Skeletal muscle cell (primary cell): Measurements from ENCODE around the gene PNPO.

ENCODE experiments used
- DNase-seq: peaks from one replicate; pipeline ENCODE4 v3.0.0-alpha.2; 2010; ENCODE audit warnings: low read depth
- H3K4me3 ChIP-seq: 2 replicates; pipeline ENCODE4 v1.5.1; 2011; ENCODE audit warnings: low read depth, mild to moderate bottlenecking, control low read depth, low read length, moderate library complexity

PNPO gene

DNA sequence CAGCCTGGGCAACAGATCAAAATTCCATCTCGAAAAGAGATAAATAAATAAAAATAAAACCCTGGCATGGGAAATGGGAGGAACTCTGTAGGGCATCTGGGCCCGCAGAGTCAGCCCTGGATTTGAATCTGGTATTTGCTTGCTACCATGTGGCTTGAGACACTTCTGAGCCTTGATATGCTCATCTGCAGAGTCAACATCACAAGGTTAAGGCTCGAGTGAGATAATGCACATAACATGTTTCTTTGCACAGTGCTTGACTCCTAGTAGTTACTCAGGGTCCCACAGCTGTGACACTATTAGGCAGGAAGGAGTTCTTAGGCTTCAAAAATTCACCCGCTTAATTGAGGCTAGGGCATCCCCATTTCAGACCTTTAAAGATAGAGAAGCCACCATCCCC, 50.8 kb downstream of the PNPO start:
- no peak overlapping the region for H3K4me3 ChIP-seq
- DNase-seq, result no peak

DNA sequence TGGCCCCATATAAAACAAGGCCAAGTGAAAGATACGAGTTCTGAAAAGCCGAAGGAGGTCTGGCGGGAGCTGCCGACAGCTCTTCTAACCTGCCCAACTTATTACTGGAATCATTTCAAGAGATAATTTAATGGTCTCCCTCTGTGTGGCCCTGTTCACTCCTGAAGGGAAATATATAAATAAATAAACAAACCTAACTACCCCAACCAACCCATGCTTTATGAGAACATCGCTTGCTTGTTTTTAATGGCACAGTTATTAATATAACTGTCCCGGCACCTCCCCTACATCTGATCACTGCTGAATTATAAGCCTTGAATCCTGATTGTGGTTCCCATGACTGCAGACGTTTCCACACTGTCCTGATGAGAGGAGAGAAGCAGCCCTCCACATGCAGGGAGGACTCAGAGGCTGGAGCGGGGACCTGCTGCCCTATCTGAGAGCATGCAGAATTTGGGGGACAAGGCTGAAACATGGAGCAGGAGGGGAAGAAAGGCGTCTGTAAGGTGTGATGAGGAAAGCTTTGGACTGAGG, 51.7 kb downstream of the PNPO start:
- no peak for DNase-seq
- H3K4me3 ChIP-seq, result no peak overlapping the region

DNA sequence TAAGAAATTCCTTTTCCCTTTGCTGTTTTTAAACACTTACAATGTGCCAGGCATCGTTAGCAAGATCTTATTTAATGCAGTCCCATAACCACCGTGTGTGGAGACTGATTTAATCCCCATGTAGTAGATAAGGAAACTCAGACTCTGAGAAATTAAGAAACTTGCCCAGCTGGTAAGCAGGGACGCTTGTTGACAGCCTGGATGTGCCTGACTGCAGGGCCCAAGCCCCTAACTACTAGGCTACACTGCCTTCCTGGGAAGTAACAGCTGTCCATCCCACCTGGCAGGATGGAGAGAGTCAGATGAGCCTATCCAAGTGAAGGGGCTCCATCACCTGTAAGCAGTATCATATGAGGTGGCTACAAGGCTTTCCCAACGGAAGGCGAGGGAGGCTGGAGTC, 52.6 kb downstream of the PNPO start:
- DNase-seq, result no peak
- no peak overlapping the region for H3K4me3 ChIP-seq

DNA sequence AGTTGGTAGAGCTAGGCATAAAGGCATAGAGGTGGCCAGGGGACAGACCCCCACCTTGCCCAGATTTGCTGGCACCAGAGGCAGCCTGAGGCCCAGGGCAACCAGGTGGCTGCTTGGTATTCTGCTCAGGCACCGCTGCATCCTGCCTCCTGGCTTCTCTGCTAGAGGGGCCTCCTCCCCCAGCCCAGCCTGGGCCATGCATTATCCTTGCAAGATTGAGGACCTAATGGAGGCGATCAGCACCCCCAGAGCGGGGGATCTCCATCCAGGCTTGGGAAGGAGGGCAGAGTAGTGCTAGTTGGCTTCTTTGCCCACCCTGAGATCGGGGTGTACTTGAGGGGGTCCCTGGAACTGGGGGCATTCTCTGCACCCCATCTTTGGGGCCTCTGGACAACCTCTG, 53.4 kb downstream of the PNPO start:
- no peak overlapping the region for H3K4me3 ChIP-seq
- DNase-seq, result no peak

DNA sequence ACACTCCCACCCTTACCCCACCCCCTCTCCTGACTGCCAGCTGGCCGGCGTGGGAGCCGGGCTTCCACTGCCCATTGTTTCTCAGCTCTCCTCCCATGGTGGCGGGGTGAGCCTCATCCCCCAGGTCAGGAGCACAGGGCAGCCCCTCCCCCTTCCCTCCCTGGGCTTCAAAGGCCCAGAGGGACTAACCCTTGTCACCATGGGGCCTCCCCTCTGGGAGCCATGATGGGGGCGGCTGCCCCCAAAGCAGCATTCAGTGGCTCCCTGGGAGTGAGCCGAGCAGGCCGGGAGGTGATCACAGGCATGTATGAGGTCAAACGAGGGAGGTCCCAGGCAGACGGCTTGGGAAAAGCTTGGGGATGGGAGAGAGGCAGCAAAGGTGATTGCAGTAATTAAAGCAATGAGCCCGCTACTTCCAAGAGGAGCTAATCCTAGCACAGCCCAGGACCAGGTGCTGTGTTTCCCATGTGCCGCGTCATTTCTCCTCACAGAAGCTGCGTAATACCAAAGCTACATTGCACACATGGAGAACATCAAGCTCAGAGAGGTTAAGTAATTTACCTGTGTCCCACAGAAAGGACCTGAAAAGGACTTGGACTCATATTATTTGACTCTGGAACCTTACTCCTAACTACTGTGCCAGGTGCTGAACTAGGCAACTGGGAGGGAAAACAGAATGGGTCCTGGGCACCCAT, 54.0 kb downstream of the PNPO start:
- no peak for DNase-seq
- H3K4me3 ChIP-seq, result no peak overlapping the region

DNA sequence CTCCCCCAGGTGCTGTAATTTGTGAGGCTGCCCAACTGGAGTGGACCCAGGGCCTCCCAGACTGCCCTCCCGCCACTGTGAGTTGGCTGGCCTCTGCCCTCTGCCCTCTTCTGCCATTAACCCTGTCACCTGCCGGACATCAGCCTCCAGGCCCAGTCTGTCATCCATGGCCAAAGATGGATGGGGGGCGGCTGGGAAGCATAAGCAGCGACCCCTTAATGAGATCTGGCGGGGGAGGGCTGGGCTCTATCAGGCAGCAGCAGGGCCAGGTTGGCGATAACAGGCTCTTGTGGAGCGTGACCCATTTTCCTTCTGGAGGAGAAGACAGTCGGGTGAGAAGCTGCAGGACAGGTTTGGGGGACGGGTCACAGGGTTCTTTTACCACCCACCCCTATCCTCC, 54.8 kb downstream of the PNPO start:
- no peak overlapping the region for H3K4me3 ChIP-seq
- DNase-seq, result no peak

DNA sequence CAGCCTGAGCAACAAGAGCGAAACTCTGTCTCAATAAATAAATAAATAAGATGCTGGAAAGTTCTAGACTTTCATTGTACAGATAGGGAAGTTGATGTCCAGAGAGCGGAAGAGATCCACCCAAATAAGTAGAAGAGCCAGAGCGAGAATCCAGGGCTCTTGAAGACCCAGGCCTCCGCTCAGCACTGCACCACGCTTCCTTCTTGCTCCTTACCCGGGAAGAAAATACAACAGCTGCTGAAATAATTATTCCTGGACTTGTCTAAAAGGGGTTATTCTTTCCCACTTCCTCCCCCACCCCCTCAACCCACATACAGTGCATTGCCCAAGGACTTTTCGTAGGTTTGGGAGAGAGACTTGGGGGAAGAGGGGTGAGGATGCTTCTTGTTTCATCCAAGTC, 56.2 kb downstream of the PNPO start:
- H3K4me3 ChIP-seq, result no peak overlapping the region
- no peak for DNase-seq

DNA sequence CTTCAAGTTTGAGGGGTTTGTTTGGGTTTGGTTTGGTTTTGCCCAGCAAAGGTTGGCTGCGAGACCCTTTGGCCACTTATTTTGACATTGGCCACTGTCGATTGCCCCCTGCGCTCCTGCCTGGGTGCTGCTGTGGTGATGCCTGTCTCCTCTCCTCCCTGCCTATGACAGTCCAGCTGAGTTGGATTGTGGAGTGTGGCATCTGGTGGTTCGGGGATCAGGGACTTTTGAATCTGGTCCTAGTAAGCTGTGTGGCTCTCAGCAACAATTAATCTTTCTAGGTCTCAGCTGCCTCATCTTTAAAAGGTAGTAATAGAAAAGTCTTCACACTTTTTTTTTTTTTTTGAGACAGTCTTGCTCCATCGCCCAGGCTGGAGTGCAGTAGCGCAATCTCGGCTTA, 56.7 kb downstream of the PNPO start:
- no peak for DNase-seq
- H3K4me3 ChIP-seq, result no peak overlapping the region
